Measurements from ENCODE around the gene LRRFIP1.

The LRRFIP1 gene

DNA sequence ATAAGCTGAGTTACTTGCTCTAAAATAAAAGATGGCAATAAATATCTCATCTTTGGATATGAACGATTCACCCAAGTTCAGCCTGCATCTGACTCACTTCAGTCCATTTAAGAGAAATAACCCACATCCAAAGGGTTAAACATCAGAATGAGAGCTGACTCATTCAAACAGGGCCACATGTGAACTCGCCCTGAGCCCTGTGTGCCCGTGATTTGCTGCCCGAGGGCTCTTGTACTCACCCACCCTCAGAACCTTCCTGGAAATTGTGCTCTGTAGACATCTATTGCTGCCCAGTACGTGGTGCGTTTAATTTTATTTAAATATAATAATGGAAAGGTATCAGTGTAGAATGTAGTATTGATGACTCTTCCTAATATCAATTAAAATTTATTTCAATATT, 104.3 kb downstream of the LRRFIP1 start:
- no peak overlapping the region for H3K9ac ChIP-seq (ENCODE audit: low read length)
- no peak overlapping the region for H2AFZ ChIP-seq (ENCODE audit: low read length)
- DNase-seq = no peak
- H3K27me3 ChIP-seq (replicated peaks; ENCODE audit: insufficient read depth, low read length) = no peaks in the 10 kb centered on the region
- no peaks in the 10 kb centered on the region for H3K9me3 ChIP-seq (replicated peaks; ENCODE audit: insufficient read depth, low read length)
- H3K9me2 ChIP-seq (replicated peaks; ENCODE audit: insufficient read depth, low read length) = no peaks in the 10 kb centered on the region
- TF ChIP-seq, protein P1, sequence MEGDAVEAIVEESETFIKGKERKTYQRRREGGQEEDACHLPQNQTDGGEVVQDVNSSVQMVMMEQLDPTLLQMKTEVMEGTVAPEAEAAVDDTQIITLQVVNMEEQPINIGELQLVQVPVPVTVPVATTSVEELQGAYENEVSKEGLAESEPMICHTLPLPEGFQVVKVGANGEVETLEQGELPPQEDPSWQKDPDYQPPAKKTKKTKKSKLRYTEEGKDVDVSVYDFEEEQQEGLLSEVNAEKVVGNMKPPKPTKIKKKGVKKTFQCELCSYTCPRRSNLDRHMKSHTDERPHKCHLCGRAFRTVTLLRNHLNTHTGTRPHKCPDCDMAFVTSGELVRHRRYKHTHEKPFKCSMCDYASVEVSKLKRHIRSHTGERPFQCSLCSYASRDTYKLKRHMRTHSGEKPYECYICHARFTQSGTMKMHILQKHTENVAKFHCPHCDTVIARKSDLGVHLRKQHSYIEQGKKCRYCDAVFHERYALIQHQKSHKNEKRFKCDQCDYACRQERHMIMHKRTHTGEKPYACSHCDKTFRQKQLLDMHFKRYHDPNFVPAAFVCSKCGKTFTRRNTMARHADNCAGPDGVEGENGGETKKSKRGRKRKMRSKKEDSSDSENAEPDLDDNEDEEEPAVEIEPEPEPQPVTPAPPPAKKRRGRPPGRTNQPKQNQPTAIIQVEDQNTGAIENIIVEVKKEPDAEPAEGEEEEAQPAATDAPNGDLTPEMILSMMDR (IDR thresholded peaks at IDR 0.05; ENCODE audit: low read length) = no peak
- TF ChIP-seq EZH2phosphoT487 (IDR thresholded peaks at IDR 0.05; ENCODE audit: low read length) = no peak
- TF ChIP-seq EZH2 (optimal IDR thresholded peaks at IDR 0.05; ENCODE audit: low read depth, low read length) = no peak
- no peak overlapping the region for H3K4me2 ChIP-seq (ENCODE audit: low read depth, low read length)
- H3K79me2 ChIP-seq (ENCODE audit: low read length) = peaks cover 99% of the 10 kb centered on the region
- H4K20me1 ChIP-seq (ENCODE audit: insufficient read depth, low read length) = peaks cover 14% of the 10 kb centered on the region
- no peak overlapping the region for H3K27ac ChIP-seq (ENCODE audit: low read length)
- H3K4me1 ChIP-seq (ENCODE audit: low read length) = no peaks in the 10 kb centered on the region
- no peaks in the 10 kb centered on the region for H3F3A ChIP-seq (ENCODE audit: insufficient read depth, low read length)
- H3K4me3 ChIP-seq (ENCODE audit: low read length) = no peak overlapping the region
- H3K36me3 ChIP-seq (replicated peaks; ENCODE audit: insufficient read depth, low read length) = 0 out of 2 replicates have a peak, but pooled peaks cover 3% of the 10 kb centered on the region

DNA sequence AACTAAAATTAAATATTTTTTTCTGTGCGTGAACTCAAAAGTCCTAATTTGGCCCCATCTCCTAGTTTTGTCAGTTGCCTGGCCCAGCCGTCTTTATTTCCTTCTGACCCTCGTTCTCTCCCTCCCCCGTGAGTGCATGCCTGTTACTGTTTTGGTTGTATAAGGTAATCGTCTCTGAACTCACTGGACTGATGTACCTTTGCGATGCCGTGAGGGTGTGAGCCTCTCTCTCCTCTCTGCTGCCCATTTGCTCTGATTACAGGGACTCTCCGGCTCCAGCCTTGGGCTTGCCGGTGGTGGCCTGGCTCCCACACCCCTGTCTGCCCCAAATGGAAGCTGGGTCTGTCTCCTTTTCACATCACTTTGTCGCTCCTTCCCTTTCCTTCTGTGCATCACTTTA, 104.7 kb downstream of the LRRFIP1 start:
- TF ChIP-seq EZH2 (optimal IDR thresholded peaks at IDR 0.05; ENCODE audit: low read depth, low read length) (no peak), EZH2phosphoT487 (IDR thresholded peaks at IDR 0.05; ENCODE audit: low read length) (no peak)
- TF ChIP-seq, protein P1 (IDR thresholded peaks at IDR 0.05; ENCODE audit: low read length) = no peak
- H3K36me3 ChIP-seq (replicated peaks; ENCODE audit: insufficient read depth, low read length) = 0 out of 2 replicates have a peak, but pooled peaks cover 3% of the 10 kb centered on the region
- no peaks in the 10 kb centered on the region for H3K4me1 ChIP-seq (ENCODE audit: low read length)
- no peak overlapping the region for H3K4me3 ChIP-seq (ENCODE audit: low read length)
- no peaks in the 10 kb centered on the region for H3K9me3 ChIP-seq (replicated peaks; ENCODE audit: insufficient read depth, low read length)
- no peaks in the 10 kb centered on the region for H3K27me3 ChIP-seq (replicated peaks; ENCODE audit: insufficient read depth, low read length)
- no peak for DNase-seq
- H2AFZ ChIP-seq (ENCODE audit: low read length) = no peak overlapping the region
- no peaks in the 10 kb centered on the region for H3F3A ChIP-seq (ENCODE audit: insufficient read depth, low read length)
- H3K27ac ChIP-seq (ENCODE audit: low read length) = no peak overlapping the region
- H3K4me2 ChIP-seq (ENCODE audit: low read depth, low read length) = no peak overlapping the region
- H3K9me2 ChIP-seq (replicated peaks; ENCODE audit: insufficient read depth, low read length) = no peaks in the 10 kb centered on the region
- no peak overlapping the region for H3K9ac ChIP-seq (ENCODE audit: low read length)
- H3K79me2 ChIP-seq (ENCODE audit: low read length) = peaks cover 99% of the 10 kb centered on the region
- peaks cover 14% of the 10 kb centered on the region for H4K20me1 ChIP-seq (ENCODE audit: insufficient read depth, low read length)

DNA sequence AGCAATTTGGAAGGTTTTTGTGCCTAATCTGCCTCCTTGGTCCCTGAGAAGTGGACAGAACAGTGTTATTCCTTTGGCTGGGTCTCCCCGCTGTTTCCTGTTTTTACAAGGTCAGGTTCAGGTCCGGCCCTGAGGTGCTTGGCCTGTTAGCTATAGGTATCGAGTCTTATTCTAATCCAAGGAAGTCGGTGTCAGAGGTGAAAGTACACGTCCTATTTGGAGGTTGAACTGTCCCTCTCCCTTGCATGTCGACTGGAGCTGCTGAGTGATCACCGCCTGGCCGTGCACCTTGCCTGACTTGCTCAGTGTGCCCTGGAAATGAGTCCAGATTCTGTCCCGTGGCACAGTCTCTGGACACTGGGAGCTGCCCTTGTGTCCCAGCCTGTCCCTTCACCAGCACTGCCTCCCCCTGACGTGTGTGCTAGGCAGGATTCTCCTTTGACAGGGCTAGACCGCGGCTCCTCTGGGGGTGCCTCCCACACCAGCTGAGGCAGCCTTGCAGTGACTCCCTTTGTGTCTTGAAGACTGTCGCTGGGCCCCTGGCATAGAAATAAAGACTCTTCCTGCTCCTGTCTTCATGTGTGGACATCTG, 105.5 kb downstream of the LRRFIP1 start:
- Histone ChIP-seq H3K9me2 (replicated peaks; ENCODE audit: insufficient read depth, low read length) (no peaks in the 10 kb centered on the region), H3K4me1 (ENCODE audit: low read length) (no peaks in the 10 kb centered on the region), H3K79me2 (ENCODE audit: low read length) (peaks cover 99% of the 10 kb centered on the region), H2AFZ (ENCODE audit: low read length) (no peak overlapping the region), H3K27ac (ENCODE audit: low read length) (no peak overlapping the region), H3K4me3 (ENCODE audit: low read length) (no peak overlapping the region), H3K9ac (ENCODE audit: low read length) (no peak overlapping the region), H3F3A (ENCODE audit: insufficient read depth, low read length) (no peaks in the 10 kb centered on the region), H3K36me3 (replicated peaks; ENCODE audit: insufficient read depth, low read length) (0 out of 2 replicates have a peak, but pooled peaks cover 3% of the 10 kb centered on the region), H3K9me3 (replicated peaks; ENCODE audit: insufficient read depth, low read length) (no peaks in the 10 kb centered on the region), H4K20me1 (ENCODE audit: insufficient read depth, low read length) (peaks cover 14% of the 10 kb centered on the region; the same call in 1 of the 2 replicates), H3K27me3 (replicated peaks; ENCODE audit: insufficient read depth, low read length) (no peaks in the 10 kb centered on the region), H3K4me2 (ENCODE audit: low read depth, low read length) (no peak overlapping the region)
- no peak for DNase-seq
- TF ChIP-seq, protein P1 (IDR thresholded peaks at IDR 0.05; ENCODE audit: low read length) = no peak
- TF ChIP-seq EZH2phosphoT487 (IDR thresholded peaks at IDR 0.05; ENCODE audit: low read length) (no peak), EZH2 (optimal IDR thresholded peaks at IDR 0.05; ENCODE audit: low read depth, low read length) (no peak)

Measured in MM.1S (cell line).